ENCODE data around the gene OSTM1. TPM values are rescaled to one million over a fixed set of nuclear protein-coding genes. Genes with fewer than 3 reads are reported as not detected.

Gene OSTM1
- total and polyA plus RNA-seq, 3 donors from 2014 or later, result 38.3 to 63.8 (median 47.6) TPM

GRCh38 chr6:108031968-108032367 is 42.6 kb downstream of the OSTM1 start:
- Histone ChIP-seq H3K27ac (no peak overlapping the region), H3K9me3 (no peaks in the 10 kb centered on the region), H3K36me3 (ENCODE audit: low read depth, missing control alignments) (no peaks in the 10 kb centered on the region), H3K4me1 (no peaks in the 10 kb centered on the region), H3K27me3 (no peaks in the 10 kb centered on the region), H3K4me3 (no peak overlapping the region)
- 92 to 97% methylated on average over 8 to 10 of the region's 10 CpGs for WGBS, 2 donors
- no peak for TF ChIP-seq POLR2A (IDR thresholded peaks at IDR 0.05)
- TF ChIP-seq, protein P1, sequence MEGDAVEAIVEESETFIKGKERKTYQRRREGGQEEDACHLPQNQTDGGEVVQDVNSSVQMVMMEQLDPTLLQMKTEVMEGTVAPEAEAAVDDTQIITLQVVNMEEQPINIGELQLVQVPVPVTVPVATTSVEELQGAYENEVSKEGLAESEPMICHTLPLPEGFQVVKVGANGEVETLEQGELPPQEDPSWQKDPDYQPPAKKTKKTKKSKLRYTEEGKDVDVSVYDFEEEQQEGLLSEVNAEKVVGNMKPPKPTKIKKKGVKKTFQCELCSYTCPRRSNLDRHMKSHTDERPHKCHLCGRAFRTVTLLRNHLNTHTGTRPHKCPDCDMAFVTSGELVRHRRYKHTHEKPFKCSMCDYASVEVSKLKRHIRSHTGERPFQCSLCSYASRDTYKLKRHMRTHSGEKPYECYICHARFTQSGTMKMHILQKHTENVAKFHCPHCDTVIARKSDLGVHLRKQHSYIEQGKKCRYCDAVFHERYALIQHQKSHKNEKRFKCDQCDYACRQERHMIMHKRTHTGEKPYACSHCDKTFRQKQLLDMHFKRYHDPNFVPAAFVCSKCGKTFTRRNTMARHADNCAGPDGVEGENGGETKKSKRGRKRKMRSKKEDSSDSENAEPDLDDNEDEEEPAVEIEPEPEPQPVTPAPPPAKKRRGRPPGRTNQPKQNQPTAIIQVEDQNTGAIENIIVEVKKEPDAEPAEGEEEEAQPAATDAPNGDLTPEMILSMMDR (IDR thresholded peaks at IDR 0.05), result no peak
- intact Hi-C loops (cut with DNase I; ENCODE audit: low total_unique reads), result no loop called here
- no peak for DNase-seq

DNA sequence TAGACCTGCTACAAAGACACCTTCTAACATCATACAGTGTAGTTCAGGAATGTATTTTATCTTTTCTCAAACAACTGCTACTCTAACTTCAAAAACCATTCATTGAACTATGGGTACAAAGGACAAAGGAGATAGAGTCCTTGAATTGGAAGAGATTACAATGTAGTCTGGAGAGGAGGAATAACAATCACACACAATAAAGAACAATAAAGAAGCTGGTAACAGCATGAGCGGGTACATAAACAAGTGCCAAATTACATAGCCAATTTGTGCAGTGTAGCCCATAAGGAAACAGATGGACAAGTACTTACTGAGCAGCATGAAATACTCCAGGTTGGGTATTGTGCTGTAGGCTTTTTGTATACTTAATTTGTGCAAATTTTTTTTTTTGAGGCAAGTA is 44.3 kb downstream of the OSTM1 start:
- DNase-seq, result no peak
- no peaks in the 10 kb centered on the region for H3K36me3 ChIP-seq (ENCODE audit: low read depth, missing control alignments)
- intact Hi-C loops (cut with DNase I; ENCODE audit: low total_unique reads), result no loop called here
- H3K4me3 ChIP-seq, result no peak overlapping the region
- H3K27me3 ChIP-seq, result no peaks in the 10 kb centered on the region
- H3K9me3 ChIP-seq, result no peaks in the 10 kb centered on the region
- TF ChIP-seq POLR2A (IDR thresholded peaks at IDR 0.05), result no peak
- TF ChIP-seq, protein P1 (IDR thresholded peaks at IDR 0.05), result no peak
- 65 to 72% methylated on average over 1 of the region's 1 CpG for WGBS, 2 donors
- H3K27ac ChIP-seq, result no peak overlapping the region
- no peaks in the 10 kb centered on the region for H3K4me1 ChIP-seq

DNA sequence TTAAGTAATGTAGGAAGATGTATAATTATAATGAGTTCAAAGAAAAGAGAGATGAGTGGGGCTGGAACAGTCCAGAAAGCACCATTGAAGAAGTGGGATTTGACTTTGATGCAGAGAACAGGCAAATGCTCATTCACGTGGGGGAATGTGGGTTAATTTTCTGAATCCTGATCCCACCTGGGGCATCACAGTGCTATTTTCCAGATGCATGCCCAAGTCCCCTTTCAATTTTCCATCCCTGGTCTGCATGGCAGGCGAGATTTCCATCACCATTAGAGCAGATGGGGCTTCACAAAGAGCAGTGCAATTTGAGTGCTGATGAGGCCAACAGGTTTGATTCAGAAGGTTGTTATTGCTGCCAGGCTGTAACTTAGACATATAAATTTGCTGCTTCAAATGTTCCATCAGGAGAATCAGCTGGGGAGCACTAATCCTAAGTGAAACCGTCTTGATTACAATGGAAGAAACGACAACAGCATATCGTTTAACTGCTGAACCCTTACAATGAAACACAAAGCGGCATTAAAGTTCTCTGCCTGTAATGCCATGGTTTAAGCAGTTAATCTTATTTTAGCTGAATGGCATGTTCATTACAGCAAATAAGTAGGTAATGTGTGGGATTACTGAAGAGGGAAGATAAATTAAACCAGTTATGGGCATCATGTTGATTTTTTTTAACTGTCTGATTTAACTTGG is 45.2 kb downstream of the OSTM1 start:
- no peak overlapping the region for H3K27ac ChIP-seq
- no peaks in the 10 kb centered on the region for H3K4me1 ChIP-seq
- intact Hi-C loops (cut with DNase I; ENCODE audit: low total_unique reads), result no loop called here
- no peaks in the 10 kb centered on the region for H3K27me3 ChIP-seq
- TF ChIP-seq, protein P1 (IDR thresholded peaks at IDR 0.05), result no peak
- no peak for TF ChIP-seq POLR2A (IDR thresholded peaks at IDR 0.05)
- DNase-seq, result no peak
- 62% methylated on average over 6 of the region's 6 CpGs for WGBS, 2 donors
- H3K9me3 ChIP-seq, result no peaks in the 10 kb centered on the region
- H3K36me3 ChIP-seq (ENCODE audit: low read depth, missing control alignments), result no peaks in the 10 kb centered on the region
- H3K4me3 ChIP-seq, result no peak overlapping the region

DNA sequence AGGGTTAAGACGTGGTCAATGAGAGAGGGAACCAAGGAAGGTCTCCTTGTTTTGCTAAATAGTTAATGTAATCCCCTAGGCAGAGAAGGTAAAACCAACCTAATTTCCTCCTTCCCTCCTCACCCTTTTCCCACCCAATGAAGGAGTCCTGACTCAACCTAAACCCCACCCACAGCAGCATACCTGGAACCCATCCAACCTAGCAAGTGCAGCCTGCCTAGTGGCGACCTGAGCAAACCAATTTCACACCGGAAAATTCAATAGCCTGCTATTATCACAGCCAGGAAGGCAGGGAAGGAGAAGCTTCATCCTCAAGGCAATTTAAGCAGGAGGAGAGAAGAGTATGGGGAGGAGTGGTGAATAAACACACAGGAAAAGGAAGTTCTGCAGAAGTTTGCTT is 46.9 kb downstream of the OSTM1 start:
- Histone ChIP-seq H3K4me3 (no peak overlapping the region), H3K36me3 (ENCODE audit: low read depth, missing control alignments) (no peaks in the 10 kb centered on the region), H3K4me1 (no peaks in the 10 kb centered on the region), H3K27ac (no peak overlapping the region), H3K27me3 (no peaks in the 10 kb centered on the region), H3K9me3 (no peaks in the 10 kb centered on the region)
- DNase-seq, result no peak
- TF ChIP-seq POLR2A (IDR thresholded peaks at IDR 0.05), result no peak
- TF ChIP-seq, protein P1 (IDR thresholded peaks at IDR 0.05), result no peak
- WGBS, 2 donors, result 86 to 92% methylated on average over 3 of the region's 3 CpGs
- intact Hi-C loops (cut with DNase I; ENCODE audit: low total_unique reads), result no loop called here

- TF ChIP-seq POLR2A (IDR thresholded peaks at IDR 0.05), result no peak
- TF ChIP-seq, protein P1 (IDR thresholded peaks at IDR 0.05), result no peak
- H3K27me3 ChIP-seq, result no peaks in the 10 kb centered on the region
- DNase-seq, result no peak
- 83 to 84% methylated on average over 3 of the region's 3 CpGs for WGBS, 2 donors
- no peaks in the 10 kb centered on the region for H3K4me1 ChIP-seq
- no peaks in the 10 kb centered on the region for H3K36me3 ChIP-seq (ENCODE audit: low read depth, missing control alignments)
- no peak overlapping the region for H3K4me3 ChIP-seq
- no peak overlapping the region for H3K27ac ChIP-seq
- no peaks in the 10 kb centered on the region for H3K9me3 ChIP-seq
- intact Hi-C loops (cut with DNase I; ENCODE audit: low total_unique reads), result no loop called here
These were observed 47.5 kb downstream of the OSTM1 start for GRCh38 chr6:108027056-108027455.

Data from testis (tissue), 3 donors.